ENCODE measurements around the gene IQCE. TPM values are rescaled to one million over a fixed set of nuclear protein-coding genes. Genes with fewer than 3 reads are reported as not detected.

IQCE gene
- total RNA-seq, 3 donors from 2014 or later (not counting 1 experiment from before 2014, with no cell fraction given) = 9.6 to 13.5 (median 11.3) TPM

GRCh38 chr7:2616387-2617324 lies 57.9 kb downstream of the IQCE start:
- Histone ChIP-seq H3K27me3 (ENCODE audit: control insufficient read depth, insufficient read depth, low read length) (no peaks in the 10 kb centered on the region), H3K9me3 (ENCODE audit: control insufficient read depth, insufficient read depth, low read length) (no peaks in the 10 kb centered on the region), H3K4me3 (ENCODE audit: low read length) (no peak overlapping the region), H3K27ac (ENCODE audit: low read length) (no peak overlapping the region), H3K36me3 (ENCODE audit: control insufficient read depth, insufficient read depth, low read length) (no peaks in the 10 kb centered on the region), H3K4me1 (ENCODE audit: control insufficient read depth, insufficient read depth, low read length) (no peaks in the 10 kb centered on the region)
- intact Hi-C loops (cut with micrococcal nuclease) = no loop called here
- H3K27me3 Mint-ChIP-seq (ENCODE audit: low read depth in 2 of 2) = peaks cover 0 to 6% of the 10 kb centered on the region in 2 donors
- no peaks in the 10 kb centered on the region for H3K4me1 Mint-ChIP-seq
- no peak overlapping the region for H3K27ac Mint-ChIP-seq
- ATAC-seq (no peak), DNase-seq (no peak)
- TF ChIP-seq CTCF (IDR thresholded peaks at IDR 0.05) = no peak
- no peaks in the 10 kb centered on the region for H3K36me3 Mint-ChIP-seq
- H3K9me3 Mint-ChIP-seq = no peaks in the 10 kb centered on the region
- no peak overlapping the region for H3K4me3 Mint-ChIP-seq
- 91% methylated on average over 31 of the region's 33 CpGs for WGBS (ENCODE audit: insufficient coverage)

GRCh38 chr7:2617325-2617905 lies 58.6 kb downstream of the IQCE start:
- no peaks in the 10 kb centered on the region for H3K9me3 ChIP-seq (ENCODE audit: control insufficient read depth, insufficient read depth, low read length)
- Mint-ChIP-seq H3K4me3 (no peak overlapping the region), H3K4me1 (no peaks in the 10 kb centered on the region), H3K27me3 (ENCODE audit: low read depth in 2 of 2) (peaks cover 0 to 6% of the 10 kb centered on the region in 2 donors), H3K9me3 (no peaks in the 10 kb centered on the region), H3K27ac (no peak overlapping the region), H3K36me3 (no peaks in the 10 kb centered on the region)
- 78% methylated on average over 18 of the region's 22 CpGs for WGBS (ENCODE audit: insufficient coverage)
- intact Hi-C loops (cut with micrococcal nuclease) = no loop called here
- DNase-seq (no peak), ATAC-seq (no peak)
- TF ChIP-seq CTCF (IDR thresholded peaks at IDR 0.05) = no peak
- no peak overlapping the region for H3K4me3 ChIP-seq (ENCODE audit: low read length)
- no peak overlapping the region for H3K27ac ChIP-seq (ENCODE audit: low read length)
- H3K36me3 ChIP-seq (ENCODE audit: control insufficient read depth, insufficient read depth, low read length) = no peaks in the 10 kb centered on the region
- H3K27me3 ChIP-seq (ENCODE audit: control insufficient read depth, insufficient read depth, low read length) = no peaks in the 10 kb centered on the region
- H3K4me1 ChIP-seq (ENCODE audit: control insufficient read depth, insufficient read depth, low read length) = no peaks in the 10 kb centered on the region

- Mint-ChIP-seq H3K9me3 (no peaks in the 10 kb centered on the region), H3K27me3 (ENCODE audit: low read depth in 2 of 2) (peaks cover 0 to 6% of the 10 kb centered on the region in 2 donors), H3K4me3 (no peak overlapping the region), H3K36me3 (no peaks in the 10 kb centered on the region), H3K27ac (no peak overlapping the region), H3K4me1 (no peaks in the 10 kb centered on the region)
- Histone ChIP-seq H3K4me1 (ENCODE audit: control insufficient read depth, insufficient read depth, low read length) (no peaks in the 10 kb centered on the region), H3K36me3 (ENCODE audit: control insufficient read depth, insufficient read depth, low read length) (no peaks in the 10 kb centered on the region), H3K27ac (ENCODE audit: low read length) (no peak overlapping the region), H3K9me3 (ENCODE audit: control insufficient read depth, insufficient read depth, low read length) (no peaks in the 10 kb centered on the region), H3K27me3 (ENCODE audit: control insufficient read depth, insufficient read depth, low read length) (no peaks in the 10 kb centered on the region), H3K4me3 (ENCODE audit: low read length) (no peak overlapping the region)
- intact Hi-C loops (cut with micrococcal nuclease) = no loop called here
- DNase-seq = no peak
- 93% methylated on average over 9 of the region's 9 CpGs for WGBS (ENCODE audit: insufficient coverage)
- no peak for ATAC-seq
- TF ChIP-seq CTCF (IDR thresholded peaks at IDR 0.05) = no peak
These were observed 60.3 kb downstream of the IQCE start for GRCh38 chr7:2619116-2619515.

Data from natural killer cell (primary cell).